Fibroblast of lung (primary cell): Measurements from ENCODE around the gene ICE2.

Source experiments
- EZH2 ChIP-seq: IDR thresholded peaks from 2 replicates; pipeline ENCODE4 v1.5.1; 2012; ENCODE audit warnings: low read length, control low read depth, mild to moderate bottlenecking; ENCODE audit errors: missing control alignments
- TF ChIP-seq, protein P1 (sequence below), 2 donors: IDR thresholded peaks in 1 of 2; conservative IDR thresholded peaks in 1 of 2; 1 replicate in 1 of 2; 2 replicates in 1 of 2; pipeline ENCODE4 v1.5.1; 2011 to 2012; ENCODE audit warnings: low read length in 2 of 2, control low read depth in 1 of 2, inconsistent platforms in 1 of 2, low read depth in 1 of 2, mild to moderate bottlenecking in 1 of 2

- TF ChIP-seq, protein P1, sequence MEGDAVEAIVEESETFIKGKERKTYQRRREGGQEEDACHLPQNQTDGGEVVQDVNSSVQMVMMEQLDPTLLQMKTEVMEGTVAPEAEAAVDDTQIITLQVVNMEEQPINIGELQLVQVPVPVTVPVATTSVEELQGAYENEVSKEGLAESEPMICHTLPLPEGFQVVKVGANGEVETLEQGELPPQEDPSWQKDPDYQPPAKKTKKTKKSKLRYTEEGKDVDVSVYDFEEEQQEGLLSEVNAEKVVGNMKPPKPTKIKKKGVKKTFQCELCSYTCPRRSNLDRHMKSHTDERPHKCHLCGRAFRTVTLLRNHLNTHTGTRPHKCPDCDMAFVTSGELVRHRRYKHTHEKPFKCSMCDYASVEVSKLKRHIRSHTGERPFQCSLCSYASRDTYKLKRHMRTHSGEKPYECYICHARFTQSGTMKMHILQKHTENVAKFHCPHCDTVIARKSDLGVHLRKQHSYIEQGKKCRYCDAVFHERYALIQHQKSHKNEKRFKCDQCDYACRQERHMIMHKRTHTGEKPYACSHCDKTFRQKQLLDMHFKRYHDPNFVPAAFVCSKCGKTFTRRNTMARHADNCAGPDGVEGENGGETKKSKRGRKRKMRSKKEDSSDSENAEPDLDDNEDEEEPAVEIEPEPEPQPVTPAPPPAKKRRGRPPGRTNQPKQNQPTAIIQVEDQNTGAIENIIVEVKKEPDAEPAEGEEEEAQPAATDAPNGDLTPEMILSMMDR (conservative IDR thresholded peaks at IDR 0.05 in 1 of 2, IDR thresholded peaks at IDR 0.05 in 1 of 2; ENCODE audit: low read depth in 1 of 2, low read length in 2 of 2) = no peak
- no peak for TF ChIP-seq EZH2
These were observed 104.7 kb downstream of the ICE2 start for GRCh38 chr15:60374209-60374608.
